Thyroid gland (tissue), 4 donors: ENCODE measurements around the gene PRR3. TPM values are rescaled to one million over a fixed set of nuclear protein-coding genes. Genes with fewer than 3 reads are reported as not detected.

Experiments
- DNase-seq, 2 donors: peaks; one replicate each; pipeline ENCODE4 v3.0.0-alpha.2; 2019
- H3K27ac ChIP-seq, 3 donors: fragments of 200-600 bp; sonication (generic); 1 replicate in 2 of 3; 2 replicates in 1 of 3; pipeline ENCODE4 v1.5.1; 2016 to 2019; ENCODE audit warnings: mild to moderate bottlenecking in 1 of 3, moderate library complexity in 1 of 3
- H3K27me3 ChIP-seq: fragments of 200-600 bp; sonication (generic); one replicate; pipeline ENCODE4 v1.5.1; 2019
- H3K36me3 ChIP-seq, 2 donors: fragments of 200-600 bp; sonication (generic); one replicate each; pipeline ENCODE4 v1.5.1; 2016 to 2019
- H3K4me1 ChIP-seq, 2 donors: fragments of 200-600 bp; sonication (generic); one replicate each; pipeline ENCODE4 v1.5.1; 2017 to 2019
- H3K4me3 ChIP-seq, 3 donors: fragments of 200-600 bp; sonication (generic); replicated peaks in 1 of 3; 1 replicate in 2 of 3; 2 replicates in 1 of 3; pipeline ENCODE4 v1.5.1; 2016; ENCODE audit warnings: mild to moderate bottlenecking in 1 of 3
- H3K9me3 ChIP-seq: fragments of 200-600 bp; sonication (generic); one replicate; pipeline ENCODE4 v1.5.1; 2017
- CTCF ChIP-seq, 6 experiments: fragments of 200-600 bp in 3 of 6; fragments of 450-650 bp in 3 of 6; sonication (generic) in 3 of 6; IDR thresholded peaks; one replicate each; pipeline ENCODE4 v1.5.1; 2016 to 2019; ENCODE audit warnings: antibody characterized with exemption in 6 of 6, mild to moderate bottlenecking in 2 of 6, inconsistent platforms in 1 of 6, moderate library complexity in 1 of 6
- POLR2A ChIP-seq, 2 donors: fragments of 450-650 bp; IDR thresholded peaks; one replicate each; pipeline ENCODE4 v1.6.1; 2017; ENCODE audit warnings: antibody characterized with exemption in 2 of 2, mild to moderate bottlenecking in 2 of 2, moderate library complexity in 1 of 2
- WGBS, 2 donors: methylation state at CpG; one replicate each; pipeline ENCODE4 v1.1.5; 2017; 5-methylcytosine and 5-hydroxymethylcytosine counted together
- intact Hi-C: fragments of 100-400 bp; cut with DNase I; formaldehyde crosslinking; loops from one replicate; pipeline ENCODE4 v1.15.1; 2023
- total RNA-seq, 4 donors: library from RNA; depleted of rRNA; stranded (reverse); fragments of >200 nt; gene quantifications; one replicate each; pipeline ENCODE4 v1.2.3, GENCODE V29; 2016

The PRR3 gene
- total RNA-seq, 4 donors from 2014 or later, result 7.4 to 18.0 (median 12.2) TPM

- Histone ChIP-seq H3K36me3 (peaks cover 23 to 26% of the 10 kb centered on the region in 2 donors), H3K4me3 (no peak overlapping the region), H3K27me3 (no peaks in the 10 kb centered on the region), H3K9me3 (no peaks in the 10 kb centered on the region), H3K27ac (no peak overlapping the region), H3K4me1 (peaks cover 5 to 8% of the 10 kb centered on the region in 2 donors)
- no peak for DNase-seq
- intact Hi-C loops, result no loop called here
- WGBS, 2 donors, result 36 to 41% methylated on average over 6 of the region's 6 CpGs
- no peak for TF ChIP-seq POLR2A (IDR thresholded peaks at IDR 0.05)
- TF ChIP-seq CTCF (IDR thresholded peaks at IDR 0.05), result peak; percentile 50 to 77 (median 70)
Measured at GRCh38 chr6:30544666-30545272, 12.3 kb upstream of the PRR3 start.

- WGBS, 2 donors, result 88 to 93% methylated on average over 6 of the region's 6 CpGs
- peaks cover 0 to 5% of the 10 kb centered on the region in 2 donors for H3K4me1 ChIP-seq
- TF ChIP-seq POLR2A (IDR thresholded peaks at IDR 0.05) (no peak), CTCF (IDR thresholded peaks at IDR 0.05) (no peak)
- H3K4me3 ChIP-seq, result no peak overlapping the region
- H3K27ac ChIP-seq, result no peak overlapping the region
- no peak for DNase-seq
- intact Hi-C loops, result no loop called here
- peaks cover 40 to 42% of the 10 kb centered on the region in 2 donors for H3K36me3 ChIP-seq
- H3K27me3 ChIP-seq, result no peaks in the 10 kb centered on the region
- H3K9me3 ChIP-seq, result no peaks in the 10 kb centered on the region
Measured at GRCh38 chr6:30547454-30547853, 9.6 kb upstream of the PRR3 start.

DNA sequence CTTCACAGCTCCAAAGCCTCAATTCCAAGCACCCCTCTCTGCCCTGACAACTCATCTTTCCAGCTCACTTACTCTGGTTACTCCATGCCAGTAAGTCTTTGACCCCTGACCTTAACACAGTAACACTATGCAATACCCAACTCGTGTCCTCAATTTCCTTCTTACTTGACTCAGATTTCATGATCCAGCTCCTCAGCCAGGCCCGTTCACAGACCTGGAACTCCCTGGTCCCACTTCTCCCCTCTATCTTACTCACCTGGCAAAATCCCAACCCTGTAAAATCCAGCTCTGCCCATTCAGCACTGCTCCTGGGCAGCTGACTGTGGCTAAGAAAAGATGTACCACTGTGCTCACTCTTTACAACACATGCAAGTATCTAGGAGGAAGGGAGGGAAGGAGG, 8.7 kb upstream of the PRR3 start:
- Histone ChIP-seq H3K4me1 (peaks cover 0 to 5% of the 10 kb centered on the region in 2 donors), H3K9me3 (no peaks in the 10 kb centered on the region), H3K27ac (no peak overlapping the region), H3K27me3 (no peaks in the 10 kb centered on the region), H3K4me3 (no peak overlapping the region), H3K36me3 (peaks cover 49 to 51% of the 10 kb centered on the region in 2 donors)
- TF ChIP-seq POLR2A (IDR thresholded peaks at IDR 0.05), result no peak
- no peak for TF ChIP-seq CTCF (IDR thresholded peaks at IDR 0.05)
- 74 to 80% methylated on average over 2 of the region's 2 CpGs for WGBS, 2 donors
- DNase-seq, result no peak
- intact Hi-C loops, result no loop called here

DNA sequence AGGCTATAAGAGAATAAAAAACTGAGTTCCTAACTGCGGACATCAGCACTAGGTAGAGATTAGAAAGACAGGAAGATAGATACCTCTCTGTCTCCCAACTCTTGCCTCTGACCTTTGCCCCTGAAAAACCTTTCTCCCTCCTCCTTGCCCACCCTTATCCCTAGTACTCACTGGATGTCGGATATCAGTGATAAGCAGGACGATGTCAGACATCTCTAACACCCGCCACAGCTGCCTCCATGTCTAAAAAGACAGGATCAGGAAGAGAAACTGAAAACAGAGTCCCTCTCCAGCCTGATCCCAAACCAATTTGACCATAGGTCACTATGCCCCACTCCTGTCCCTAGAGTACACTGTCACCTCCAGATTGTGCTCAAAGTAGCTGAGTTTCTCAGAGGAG, 2.7 kb upstream of the PRR3 start:
- WGBS, 2 donors, result 94 to 97% methylated on average over 4 of the region's 4 CpGs
- H3K4me1 ChIP-seq, result peaks cover 19 to 21% of the 10 kb centered on the region in 2 donors
- no peaks in the 10 kb centered on the region for H3K27me3 ChIP-seq
- no peak for DNase-seq
- H3K27ac ChIP-seq, result no peak overlapping the region
- H3K9me3 ChIP-seq, result no peaks in the 10 kb centered on the region
- no peak for TF ChIP-seq CTCF (IDR thresholded peaks at IDR 0.05)
- no peak for TF ChIP-seq POLR2A (IDR thresholded peaks at IDR 0.05)
- intact Hi-C loops, result no loop called here
- H3K36me3 ChIP-seq, result peaks cover 30 to 34% of the 10 kb centered on the region in 2 donors
- no peak overlapping the region for H3K4me3 ChIP-seq

DNA sequence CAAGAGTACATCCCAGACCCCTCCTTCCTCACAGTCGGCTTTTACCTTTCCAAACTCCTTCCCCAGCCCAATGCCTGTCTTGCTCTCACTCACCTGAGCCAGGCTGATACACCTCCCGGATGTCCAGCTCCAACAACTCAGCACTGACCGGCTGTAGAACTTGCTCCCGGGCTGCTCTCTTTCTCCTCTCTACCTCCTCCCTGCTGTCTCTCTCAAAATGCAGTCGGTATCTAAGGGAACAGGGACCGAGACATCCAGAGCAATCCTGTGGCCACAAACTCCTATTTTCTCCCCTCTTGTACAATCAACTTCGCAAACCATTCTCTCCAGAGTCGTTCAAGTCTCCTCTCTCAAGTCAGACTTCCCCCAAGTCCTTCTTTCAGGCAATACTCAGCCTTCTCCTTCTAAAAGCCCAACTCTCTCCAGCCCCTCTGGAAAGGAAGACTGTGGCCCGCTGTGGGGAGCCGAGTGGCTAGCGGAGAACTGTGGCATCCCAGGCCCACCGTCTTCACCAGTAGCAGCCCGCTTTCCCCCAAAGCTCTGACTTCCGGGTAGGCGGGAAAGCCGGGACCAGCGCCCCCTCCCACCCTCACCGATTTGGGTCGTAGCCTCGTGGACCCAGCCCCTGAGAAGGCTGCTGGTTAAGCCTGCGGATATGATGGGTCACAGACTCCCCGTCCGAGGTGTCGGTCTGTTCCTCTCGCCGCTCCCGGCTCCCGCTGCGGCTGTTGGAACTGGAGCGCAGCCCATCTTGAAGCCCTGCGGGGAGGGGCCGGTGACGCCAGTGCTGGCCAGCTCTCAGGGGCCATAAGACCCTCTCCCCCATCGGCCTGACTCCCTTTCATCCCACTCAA, 1.9 kb upstream of the PRR3 start:
- H3K27ac ChIP-seq, result peak overlapping the region; percentile 94 to 99 (median 95)
- WGBS, 2 donors, result 12 to 13% methylated on average over 27 to 31 of the region's 34 CpGs
- intact Hi-C loops, result no loop called here

More for the DNA sequence above, 1.9 kb upstream of the PRR3 start:
- no peaks in the 10 kb centered on the region for H3K27me3 ChIP-seq
- DNase-seq, result peak; percentile 57 to 59
- no peak for TF ChIP-seq CTCF (IDR thresholded peaks at IDR 0.05)
- no peak for TF ChIP-seq POLR2A (IDR thresholded peaks at IDR 0.05)
- H3K4me1 ChIP-seq, result peaks cover 19 to 21% of the 10 kb centered on the region in 2 donors
- H3K36me3 ChIP-seq, result peaks cover 28 to 33% of the 10 kb centered on the region in 2 donors
- H3K4me3 ChIP-seq, result peak overlapping the region; percentile 43 to 98 (median 94)
- H3K9me3 ChIP-seq, result no peaks in the 10 kb centered on the region
